Astrocyte (in vitro differentiated cells and primary cell): ENCODE data around the gene TMEM14A.

Experiments
- CTCF ChIP-seq: IDR thresholded peaks from 2 replicates; pipeline ENCODE4 v1.5.1; 2011; ENCODE audit warnings: low read depth, mild to moderate bottlenecking, inconsistent platforms, low read length, moderate library complexity; ENCODE audit not compliant: insufficient read depth
- EZH2 ChIP-seq: IDR thresholded peaks from 2 replicates; pipeline ENCODE4 v1.6.1; 2012; ENCODE audit warnings: mild to moderate bottlenecking, low read length, inconsistent platforms; ENCODE audit not compliant: insufficient read depth

DNA sequence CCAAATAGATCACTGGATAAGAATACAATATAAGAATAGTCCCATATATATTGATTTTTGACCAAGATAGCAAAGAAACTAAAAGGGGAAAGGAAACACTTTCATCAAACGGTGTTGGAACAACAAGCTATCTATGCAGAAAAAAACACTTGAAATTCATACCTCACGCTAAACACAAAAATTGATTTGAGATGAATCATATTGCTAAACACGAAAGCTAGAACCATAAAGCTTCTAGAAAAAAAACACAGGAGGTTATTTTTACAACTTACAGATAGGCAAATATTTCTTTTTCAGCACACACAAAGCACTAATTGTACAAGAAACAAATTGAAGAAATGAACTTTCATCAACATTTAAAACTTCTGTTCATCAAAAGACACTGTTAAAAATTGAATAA lies 36.7 kb upstream of the TMEM14A start:
- TF ChIP-seq CTCF (no peak), EZH2 (no peak)
